ENCODE measurements around the gene SAC3D1. TPM values are rescaled to one million over a fixed set of nuclear protein-coding genes. Genes with fewer than 3 reads are reported as not detected.

SAC3D1 gene
- total RNA-seq, 1 experiment from 2014 or later = 55.6 TPM

DNA sequence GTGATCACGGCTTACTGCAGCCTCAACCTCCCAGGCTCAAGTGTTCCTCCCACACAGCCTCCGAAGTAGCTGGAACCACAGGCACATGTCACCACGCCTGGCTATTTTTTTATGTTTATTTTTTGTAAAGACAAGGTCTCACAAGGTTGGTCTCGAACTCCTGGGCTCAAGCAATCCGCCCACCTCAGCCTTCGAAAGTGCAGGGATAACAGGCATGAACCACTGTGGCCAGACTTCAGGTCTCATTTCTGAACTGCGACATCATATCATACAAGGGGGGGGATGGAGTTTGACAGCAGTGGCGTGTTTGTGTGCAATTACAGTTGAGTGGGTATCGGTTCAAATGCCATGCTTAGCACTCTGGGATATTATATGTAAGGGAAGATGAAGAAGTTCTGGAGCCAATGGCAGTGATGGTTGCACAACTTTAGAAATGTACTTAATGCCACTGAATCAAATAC is 10.4 kb downstream of the SAC3D1 start:
- ATAC-seq (no peak), DNase-seq (ENCODE audit: low read depth, low spot score) (no peak)
- Histone ChIP-seq H3K4me3 (ENCODE audit: low read depth in 2 of 2, low read length in 2 of 2) (no peak overlapping the region), H3K4me1 (ENCODE audit: control insufficient read depth, insufficient read depth, low read length) (no peaks in the 10 kb centered on the region), H3K9me3 (ENCODE audit: control insufficient read depth, insufficient read depth, low read depth, low read length) (no peaks in the 10 kb centered on the region), H3K27me3 (ENCODE audit: control insufficient read depth, insufficient read depth, low read length) (no peaks in the 10 kb centered on the region), H3K36me3 (ENCODE audit: control insufficient read depth, insufficient read depth, low read length) (no peaks in the 10 kb centered on the region), H3K27ac (ENCODE audit: low read length) (no peak overlapping the region)
- intact Hi-C loops (cut with micrococcal nuclease; ENCODE audit: unreplicated experiment) (no loop called here), in situ Hi-C loops (cut with HindIII; ENCODE audit: low pct_unique_long_range_greater_than_20kb, low sequenced_read_pairs) (no loop called here)
- ChIA-PET CTCF (interaction anchor here (0.6 kb wide), 1 partner anchor 13 kb away, joined by 15 read pairs; no protein-coding TSS in a partner anchor), POLR2A (interaction anchor here (0.7 kb wide), 1 partner anchor 10 kb away, joined by 11 read pairs; the partner anchor contains the start of gene SAC3D1)
- BruUV-seq (replicated peaks) = no TSS peak
- TF ChIP-seq, protein P1, sequence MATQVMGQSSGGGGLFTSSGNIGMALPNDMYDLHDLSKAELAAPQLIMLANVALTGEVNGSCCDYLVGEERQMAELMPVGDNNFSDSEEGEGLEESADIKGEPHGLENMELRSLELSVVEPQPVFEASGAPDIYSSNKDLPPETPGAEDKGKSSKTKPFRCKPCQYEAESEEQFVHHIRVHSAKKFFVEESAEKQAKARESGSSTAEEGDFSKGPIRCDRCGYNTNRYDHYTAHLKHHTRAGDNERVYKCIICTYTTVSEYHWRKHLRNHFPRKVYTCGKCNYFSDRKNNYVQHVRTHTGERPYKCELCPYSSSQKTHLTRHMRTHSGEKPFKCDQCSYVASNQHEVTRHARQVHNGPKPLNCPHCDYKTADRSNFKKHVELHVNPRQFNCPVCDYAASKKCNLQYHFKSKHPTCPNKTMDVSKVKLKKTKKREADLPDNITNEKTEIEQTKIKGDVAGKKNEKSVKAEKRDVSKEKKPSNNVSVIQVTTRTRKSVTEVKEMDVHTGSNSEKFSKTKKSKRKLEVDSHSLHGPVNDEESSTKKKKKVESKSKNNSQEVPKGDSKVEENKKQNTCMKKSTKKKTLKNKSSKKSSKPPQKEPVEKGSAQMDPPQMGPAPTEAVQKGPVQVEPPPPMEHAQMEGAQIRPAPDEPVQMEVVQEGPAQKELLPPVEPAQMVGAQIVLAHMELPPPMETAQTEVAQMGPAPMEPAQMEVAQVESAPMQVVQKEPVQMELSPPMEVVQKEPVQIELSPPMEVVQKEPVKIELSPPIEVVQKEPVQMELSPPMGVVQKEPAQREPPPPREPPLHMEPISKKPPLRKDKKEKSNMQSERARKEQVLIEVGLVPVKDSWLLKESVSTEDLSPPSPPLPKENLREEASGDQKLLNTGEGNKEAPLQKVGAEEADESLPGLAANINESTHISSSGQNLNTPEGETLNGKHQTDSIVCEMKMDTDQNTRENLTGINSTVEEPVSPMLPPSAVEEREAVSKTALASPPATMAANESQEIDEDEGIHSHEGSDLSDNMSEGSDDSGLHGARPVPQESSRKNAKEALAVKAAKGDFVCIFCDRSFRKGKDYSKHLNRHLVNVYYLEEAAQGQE (IDR thresholded peaks at IDR 0.05; ENCODE audit: insufficient read depth in 1 of 2, low read depth in 2 of 2, low read length in 1 of 2) = no peak
- TF ChIP-seq, protein P2, sequence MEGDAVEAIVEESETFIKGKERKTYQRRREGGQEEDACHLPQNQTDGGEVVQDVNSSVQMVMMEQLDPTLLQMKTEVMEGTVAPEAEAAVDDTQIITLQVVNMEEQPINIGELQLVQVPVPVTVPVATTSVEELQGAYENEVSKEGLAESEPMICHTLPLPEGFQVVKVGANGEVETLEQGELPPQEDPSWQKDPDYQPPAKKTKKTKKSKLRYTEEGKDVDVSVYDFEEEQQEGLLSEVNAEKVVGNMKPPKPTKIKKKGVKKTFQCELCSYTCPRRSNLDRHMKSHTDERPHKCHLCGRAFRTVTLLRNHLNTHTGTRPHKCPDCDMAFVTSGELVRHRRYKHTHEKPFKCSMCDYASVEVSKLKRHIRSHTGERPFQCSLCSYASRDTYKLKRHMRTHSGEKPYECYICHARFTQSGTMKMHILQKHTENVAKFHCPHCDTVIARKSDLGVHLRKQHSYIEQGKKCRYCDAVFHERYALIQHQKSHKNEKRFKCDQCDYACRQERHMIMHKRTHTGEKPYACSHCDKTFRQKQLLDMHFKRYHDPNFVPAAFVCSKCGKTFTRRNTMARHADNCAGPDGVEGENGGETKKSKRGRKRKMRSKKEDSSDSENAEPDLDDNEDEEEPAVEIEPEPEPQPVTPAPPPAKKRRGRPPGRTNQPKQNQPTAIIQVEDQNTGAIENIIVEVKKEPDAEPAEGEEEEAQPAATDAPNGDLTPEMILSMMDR (IDR thresholded peaks at IDR 0.05) = no peak
- TF ChIP-seq SIN3A (IDR thresholded peaks at IDR 0.05; ENCODE audit: borderline replicate concordance, insufficient read depth, low read depth, low read length) (no peak), POLR2AphosphoS5 (IDR thresholded peaks at IDR 0.05; ENCODE audit: low read depth, low read length) (no peak), TCF7L2 (IDR thresholded peaks at IDR 0.05; ENCODE audit: low read depth, low read length) (no peak)

DNA sequence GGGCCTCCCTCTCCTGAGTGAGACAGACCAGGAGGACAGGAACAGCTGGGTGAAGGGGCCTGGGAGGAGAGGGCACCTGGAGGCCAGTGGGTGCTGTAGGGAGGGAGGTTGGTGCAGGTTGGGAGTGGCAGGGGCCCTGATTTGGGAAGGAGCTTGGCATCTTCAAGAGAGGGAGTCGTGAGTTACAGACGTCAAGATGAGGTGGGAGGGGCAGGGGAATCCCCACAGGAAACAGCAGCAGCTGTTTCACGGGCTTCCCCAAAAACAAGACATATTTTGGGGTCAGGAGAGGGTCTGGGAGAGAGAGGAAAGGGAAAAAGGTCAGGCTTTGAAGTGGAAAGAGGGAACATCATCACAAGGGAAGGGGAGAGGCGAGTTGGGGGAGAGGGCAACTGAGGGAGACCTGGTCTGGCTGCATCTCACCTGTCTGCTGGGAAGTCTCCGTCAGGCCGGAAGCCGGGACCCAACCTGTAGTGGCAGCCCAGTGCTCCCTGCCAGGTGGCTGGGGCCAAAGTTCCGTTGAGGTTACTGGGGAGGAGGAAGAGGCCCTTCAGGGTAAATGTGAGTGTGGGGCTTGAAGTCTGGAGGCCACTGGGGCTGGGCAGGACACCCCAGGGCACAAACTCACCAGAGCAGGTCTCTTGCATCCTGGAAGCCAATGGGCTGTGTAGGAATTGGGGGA is 13.0 kb downstream of the SAC3D1 start:
- BruUV-seq (replicated peaks) = no TSS peak
- Histone ChIP-seq H3K9me3 (ENCODE audit: control insufficient read depth, insufficient read depth, low read depth, low read length) (no peaks in the 10 kb centered on the region), H3K36me3 (ENCODE audit: control insufficient read depth, insufficient read depth, low read length) (no peaks in the 10 kb centered on the region), H3K4me1 (ENCODE audit: control insufficient read depth, insufficient read depth, low read length) (no peaks in the 10 kb centered on the region), H3K4me3 (ENCODE audit: low read depth in 2 of 2, low read length in 2 of 2) (no peak overlapping the region), H3K27me3 (ENCODE audit: control insufficient read depth, insufficient read depth, low read length) (no peaks in the 10 kb centered on the region), H3K27ac (ENCODE audit: low read length) (no peak overlapping the region)
- no peak for DNase-seq (ENCODE audit: low read depth, low spot score)
- ATAC-seq = no peak
- ChIA-PET CTCF (no interaction called here), POLR2A (no interaction called here)
- in situ Hi-C loops (cut with HindIII; ENCODE audit: low pct_unique_long_range_greater_than_20kb, low sequenced_read_pairs) (no loop called here), intact Hi-C loops (cut with micrococcal nuclease; ENCODE audit: unreplicated experiment) (no loop called here)
- no peak for TF ChIP-seq SIN3A (IDR thresholded peaks at IDR 0.05; ENCODE audit: borderline replicate concordance, insufficient read depth, low read depth, low read length)
- TF ChIP-seq, protein P1 (IDR thresholded peaks at IDR 0.05; ENCODE audit: insufficient read depth in 1 of 2, low read depth in 2 of 2, low read length in 1 of 2) = no peak
- no peak for TF ChIP-seq POLR2AphosphoS5 (IDR thresholded peaks at IDR 0.05; ENCODE audit: low read depth, low read length)
- TF ChIP-seq, protein P2 (IDR thresholded peaks at IDR 0.05) = no peak
- no peak for TF ChIP-seq TCF7L2 (IDR thresholded peaks at IDR 0.05; ENCODE audit: low read depth, low read length)

Data from Panc1 (cell line).